Mucosa of descending colon (tissue), 3 donors: ENCODE data around the gene TMEM204. TPM values are rescaled to one million over a fixed set of nuclear protein-coding genes. Genes with fewer than 3 reads are reported as not detected.

Experiments
- ATAC-seq: fragments of 200-7000 bp; cut with Tn5 transposase; one replicate; pipeline ENCODE4 v1.9.1; 2020; ENCODE audit warnings: mild to moderate bottlenecking, moderate library complexity
- DNase-seq, 3 donors: peaks; one replicate each; pipeline ENCODE4 v3.0.0-alpha.2; 2020
- H3K36me3 ChIP-seq: fragments of 200-600 bp; one replicate; pipeline ENCODE4 v1.8.0; 2021; ENCODE audit warnings: low read depth, mild to moderate bottlenecking
- H3K4me1 ChIP-seq: fragments of 200-600 bp; one replicate; pipeline ENCODE4 v1.8.0; 2021; ENCODE audit warnings: low read depth, mild to moderate bottlenecking
- H3K4me3 ChIP-seq: fragments of 200-600 bp; one replicate; pipeline ENCODE4 v1.8.0; 2021; ENCODE audit warnings: mild to moderate bottlenecking
- H3K9me3 ChIP-seq: fragments of 200-600 bp; one replicate; pipeline ENCODE4 v1.8.0; 2021; ENCODE audit warnings: mild to moderate bottlenecking
- CTCF ChIP-seq: fragments of 200-600 bp; IDR thresholded peaks from one replicate; pipeline ENCODE4 v1.8.0; 2022; ENCODE audit warnings: antibody characterized with exemption, mild to moderate bottlenecking
- intact Hi-C, 2 donors: fragments of 100-400 bp; cut with DNase I in 1 of 2; cut with micrococcal nuclease in 1 of 2; formaldehyde crosslinking; loops; one replicate each; pipeline versions ENCODE4 v1.11.0 to v1.11.1; 2022; cut with DNase I, micrococcal nuclease
- total RNA-seq, 3 donors: library from RNA; stranded (reverse); fragmentation: NEBNext Ultra II Directional in 2 of 3; extraction: Animal tissue kit (Norgen Biotek cat#: 25700) in 2 of 3; gene quantifications; one replicate each; pipeline versions ENCODE4 v1.2.1 to v1.2.4, GENCODE V29; 2021 to 2023
- donor health status: DM: no; HTN: no; CAD: no; lungs with moderate emphysema.
- donor health status: DM: no; HTN: no; CAD: no.
- donor health status: DM: no; HTN: yes; CAD: no.

TMEM204 gene
- total RNA-seq, 3 donors from 2014 or later: 3.4 to 10.3 (median 5.0) TPM

- no peak for ATAC-seq
- no peak for TF ChIP-seq CTCF
- intact Hi-C loops: no loop called here
These were observed 17.2 kb downstream of the TMEM204 start for GRCh38 chr16:1550696-1551095.

GRCh38 chr16:1551166-1551565, 17.7 kb downstream of the TMEM204 start:
- H3K9me3 ChIP-seq: no peaks in the 10 kb centered on the region
- no peak for TF ChIP-seq CTCF
- no peaks in the 10 kb centered on the region for H3K4me1 ChIP-seq
- no peak for ATAC-seq
- DNase-seq: no peak
- H3K4me3 ChIP-seq: no peak overlapping the region
- H3K36me3 ChIP-seq: no peaks in the 10 kb centered on the region
- intact Hi-C loops: no loop called here

More at GRCh38 chr16:1550696-1551095, 17.2 kb downstream of the TMEM204 start:
- no peak overlapping the region for H3K4me3 ChIP-seq
- no peak for DNase-seq
- H3K4me1 ChIP-seq: no peaks in the 10 kb centered on the region
- no peaks in the 10 kb centered on the region for H3K36me3 ChIP-seq
- H3K9me3 ChIP-seq: no peaks in the 10 kb centered on the region

- ATAC-seq: no peak
- H3K4me1 ChIP-seq: no peaks in the 10 kb centered on the region
- H3K36me3 ChIP-seq: no peaks in the 10 kb centered on the region
These were observed 18.7 kb downstream of the TMEM204 start for GRCh38 chr16:1552129-1552528.

GRCh38 chr16:1553946-1554825, 20.7 kb downstream of the TMEM204 start:
- TF ChIP-seq CTCF: no peak
- H3K4me3 ChIP-seq: no peak overlapping the region
- no peaks in the 10 kb centered on the region for H3K4me1 ChIP-seq
- intact Hi-C loops: no loop called here
- DNase-seq: no peak
- H3K36me3 ChIP-seq: no peaks in the 10 kb centered on the region
- H3K9me3 ChIP-seq: no peaks in the 10 kb centered on the region
- ATAC-seq: no peak

More at GRCh38 chr16:1552129-1552528, 18.7 kb downstream of the TMEM204 start:
- DNase-seq: no peak
- no peak overlapping the region for H3K4me3 ChIP-seq
- intact Hi-C loops: no loop called here
- H3K9me3 ChIP-seq: no peaks in the 10 kb centered on the region
- no peak for TF ChIP-seq CTCF

- no peak for TF ChIP-seq CTCF
- no peaks in the 10 kb centered on the region for H3K36me3 ChIP-seq
These were observed 21.5 kb downstream of the TMEM204 start for GRCh38 chr16:1554826-1555445.

More at GRCh38 chr16:1554826-1555445, 21.5 kb downstream of the TMEM204 start:
- no peak for ATAC-seq
- Histone ChIP-seq H3K4me3 (no peak overlapping the region), H3K4me1 (no peaks in the 10 kb centered on the region), H3K9me3 (no peaks in the 10 kb centered on the region)
- no peak for DNase-seq
- intact Hi-C loops: no loop called here
